A204.1 (cell line): ENCODE data around the gene STXBP6.

ENCODE experiments used
- FAIRE-seq: peaks from 2 replicates; lab custom pipeline; 2012; peaks lifted over from hg19 to GRCh38; lab: Jason Lieb, UNC

STXBP6 gene

DNA sequence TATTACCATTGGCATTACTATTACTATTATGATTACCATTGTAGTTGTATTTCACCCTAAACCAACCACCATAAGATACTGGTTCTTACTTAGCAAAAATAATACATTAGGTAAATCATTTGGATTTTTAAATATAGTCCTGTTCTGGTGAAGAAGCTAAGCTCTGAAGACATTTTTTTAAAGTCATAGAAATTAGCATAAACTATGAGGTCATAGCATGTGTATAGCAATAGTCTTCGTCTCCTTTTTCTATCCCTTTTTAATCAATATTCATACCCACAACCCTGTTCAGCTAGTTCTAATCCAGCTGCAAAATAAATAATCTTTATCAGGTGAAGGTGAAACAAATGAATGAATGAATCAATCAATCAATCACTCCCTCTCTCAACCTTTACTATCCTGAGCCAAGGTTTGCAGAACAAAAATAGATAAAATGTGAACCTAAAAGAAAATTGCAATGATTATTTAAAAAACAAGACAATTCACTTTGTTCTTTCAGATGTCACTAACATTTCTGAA is 134.5 kb downstream of the STXBP6 start:
- FAIRE-seq = no peak

GRCh38 chr14:24913746-24914145 is 136.2 kb downstream of the STXBP6 start:
- no peak for FAIRE-seq

- no peak for FAIRE-seq
Measured at GRCh38 chr14:24913021-24913420, 136.9 kb downstream of the STXBP6 start.

DNA sequence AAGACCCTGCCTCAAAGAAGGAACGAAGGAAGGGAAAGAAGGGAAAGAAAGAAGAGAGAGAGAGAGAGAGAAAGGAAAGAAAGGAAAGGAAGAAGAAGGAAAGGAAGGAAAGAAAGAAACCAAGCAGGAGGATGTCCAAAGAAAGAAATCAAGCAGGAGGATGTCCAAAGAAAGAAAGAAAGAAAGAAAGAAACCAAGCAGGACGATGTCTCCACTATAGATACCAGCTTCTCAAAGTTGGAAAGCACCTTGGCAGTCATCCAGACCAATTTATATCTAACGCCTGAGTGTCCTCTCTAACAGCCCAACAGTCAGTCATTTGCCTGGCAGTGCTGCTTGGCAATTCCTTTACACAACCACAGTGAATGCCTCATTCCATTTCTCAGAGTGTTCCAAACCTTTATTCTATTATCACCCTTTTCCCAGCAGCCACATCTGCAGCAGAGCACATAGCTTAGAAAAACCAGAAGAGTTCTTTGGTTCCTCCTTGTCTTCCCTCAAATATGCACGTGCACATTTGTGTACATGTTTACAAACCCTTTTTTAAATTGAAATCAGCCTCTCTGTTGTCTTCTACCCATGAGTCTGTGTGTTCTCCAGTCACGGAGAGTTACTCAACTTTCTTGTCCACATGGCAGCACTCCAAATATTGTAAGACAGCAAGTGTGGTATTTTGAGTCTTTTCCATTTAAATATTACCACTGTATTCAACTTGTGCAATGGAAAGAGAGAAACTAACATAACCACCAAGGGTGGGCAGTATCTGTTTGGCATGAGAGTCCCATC is 138.4 kb downstream of the STXBP6 start:
- no peak for FAIRE-seq

DNA sequence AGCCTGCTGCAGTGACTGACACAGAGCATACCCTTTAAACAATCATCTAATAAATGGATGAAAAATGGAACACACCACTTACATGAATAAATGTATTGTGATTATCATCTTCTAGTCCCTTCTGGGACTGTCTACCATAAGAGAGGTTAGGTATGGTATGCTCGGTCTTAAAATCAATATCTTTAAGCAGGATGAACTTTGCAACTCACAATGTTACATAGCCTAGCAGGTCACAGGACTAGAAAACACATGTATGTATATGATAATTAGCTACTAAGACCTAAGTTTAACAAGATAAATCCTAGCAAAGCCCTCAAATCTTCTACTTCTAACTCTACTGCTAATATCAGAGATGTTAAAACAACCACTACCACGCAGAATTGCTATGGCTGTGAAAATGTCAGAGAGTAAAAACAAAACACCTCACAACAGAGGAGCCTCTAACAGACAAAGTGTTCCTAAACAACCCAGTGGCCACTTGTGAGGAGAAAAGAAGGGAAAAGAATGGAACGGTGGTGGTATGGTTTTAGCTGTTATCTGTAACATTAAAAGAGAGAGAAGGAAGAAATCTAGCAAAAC is 139.4 kb downstream of the STXBP6 start:
- no peak for FAIRE-seq

DNA sequence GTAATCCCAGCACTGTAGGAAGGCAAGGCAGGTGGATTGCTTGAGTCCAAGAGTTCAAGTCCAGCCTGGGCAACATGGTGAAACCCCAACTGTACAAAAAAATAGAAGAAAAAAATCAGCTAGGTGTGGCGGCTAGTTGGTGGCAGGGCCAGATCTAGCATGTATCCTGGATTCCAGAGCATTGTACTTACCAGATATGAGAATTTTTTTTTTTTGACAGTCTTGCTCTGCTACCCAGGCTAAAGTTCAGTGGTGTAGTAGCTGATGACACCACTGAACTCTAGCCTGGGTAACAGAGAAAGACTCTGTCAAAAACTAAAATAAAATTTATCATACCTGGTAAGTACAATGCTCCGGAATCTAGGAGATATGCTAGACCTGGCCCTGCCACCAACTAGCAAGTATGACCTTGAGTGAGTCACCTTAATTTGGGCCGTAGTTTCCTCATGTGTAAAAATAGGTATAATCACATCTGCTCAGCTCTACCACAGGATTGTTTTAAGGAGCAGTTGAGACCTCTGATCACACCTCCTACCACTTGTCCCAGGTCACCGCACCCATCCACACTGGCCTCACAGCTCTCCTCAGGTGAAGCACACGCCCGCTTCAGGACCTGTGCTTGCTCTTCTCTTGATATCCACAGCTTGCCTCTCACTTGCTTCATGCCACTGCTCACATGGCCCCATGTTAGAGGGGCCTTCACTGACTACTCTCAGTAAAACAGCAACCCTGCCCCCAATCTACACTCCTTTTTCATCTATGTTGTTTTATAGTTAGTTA is 140.2 kb downstream of the STXBP6 start:
- FAIRE-seq = no peak

- no peak for FAIRE-seq
Measured at GRCh38 chr14:24908592-24909236, 141.2 kb downstream of the STXBP6 start.

DNA sequence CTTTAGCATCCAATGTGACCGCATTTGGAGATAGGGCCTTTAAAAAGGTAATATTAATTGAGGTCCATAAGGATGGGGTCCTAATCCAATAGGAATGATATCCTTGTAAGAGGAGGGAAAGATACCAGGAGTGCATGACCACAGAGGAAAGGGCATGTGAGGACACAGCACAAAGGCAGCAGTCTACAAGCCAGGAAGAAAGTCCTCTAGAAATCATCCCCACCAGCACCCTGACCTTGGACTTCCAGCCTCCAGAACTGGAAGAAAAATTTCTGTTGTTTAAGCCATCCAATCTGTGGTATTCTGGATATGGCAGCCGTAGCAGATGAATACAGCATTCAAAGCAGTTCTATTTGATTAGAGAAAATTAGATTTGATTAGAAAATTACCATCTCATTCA is 145.4 kb downstream of the STXBP6 start:
- no peak for FAIRE-seq

DNA sequence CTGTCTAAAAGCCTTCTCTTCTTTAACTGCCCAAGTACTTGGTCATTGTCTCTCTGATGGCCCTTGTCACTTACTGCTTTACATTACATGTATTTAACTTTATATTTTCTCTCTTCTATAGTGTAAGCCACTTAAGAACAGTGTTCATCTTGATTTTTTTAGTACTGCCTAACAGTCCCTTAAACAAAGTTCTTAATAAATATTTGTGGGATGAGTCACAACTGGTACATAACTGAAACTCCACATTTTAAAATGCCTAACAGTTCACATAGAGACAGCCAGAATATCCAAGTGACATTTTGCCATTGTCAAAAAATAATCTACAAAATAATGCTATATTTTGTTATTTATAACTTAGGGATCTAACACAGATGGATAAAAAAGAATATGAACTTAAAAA is 146.6 kb downstream of the STXBP6 start:
- FAIRE-seq = no peak

DNA sequence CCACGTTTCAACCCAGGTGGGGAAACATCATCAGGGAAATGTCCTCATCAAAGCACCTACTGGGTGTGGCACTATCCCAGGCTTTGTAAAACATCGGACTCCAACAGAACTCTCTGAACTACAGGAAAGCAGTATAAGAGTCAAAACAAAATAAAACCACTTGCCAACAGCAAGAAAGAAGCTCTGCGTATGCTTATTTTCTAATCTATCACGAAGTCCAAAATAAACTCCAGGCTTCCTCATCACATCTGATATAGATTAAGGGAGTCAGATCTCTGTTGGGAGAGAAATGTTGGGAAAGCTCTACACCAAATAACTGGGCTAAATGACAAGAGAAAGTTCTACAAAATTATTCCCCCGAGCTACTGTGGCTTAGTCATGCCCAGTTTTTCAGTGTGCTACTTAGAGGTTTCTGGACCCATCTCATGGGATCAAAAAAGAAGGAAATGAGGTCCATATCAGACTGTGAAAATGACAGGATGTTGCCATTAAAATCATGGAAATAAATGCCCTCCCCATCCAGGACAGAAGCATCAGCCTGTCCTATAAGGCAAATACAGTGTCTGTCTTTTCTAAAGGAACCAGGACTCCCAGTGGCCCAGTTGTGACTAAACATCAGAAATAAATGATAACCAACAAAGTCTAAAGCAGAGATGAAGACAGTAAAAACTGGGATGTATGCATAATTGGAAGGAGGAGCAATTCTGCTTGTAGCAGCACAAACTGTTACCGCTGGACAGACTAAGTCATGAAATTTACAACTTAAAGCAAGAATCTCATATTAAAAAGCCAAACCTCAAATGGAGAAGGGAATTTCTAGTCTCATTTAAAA is 149.5 kb downstream of the STXBP6 start:
- FAIRE-seq = no peak

GRCh38 chr14:24897793-24898192 is 152.2 kb downstream of the STXBP6 start:
- FAIRE-seq = no peak

DNA sequence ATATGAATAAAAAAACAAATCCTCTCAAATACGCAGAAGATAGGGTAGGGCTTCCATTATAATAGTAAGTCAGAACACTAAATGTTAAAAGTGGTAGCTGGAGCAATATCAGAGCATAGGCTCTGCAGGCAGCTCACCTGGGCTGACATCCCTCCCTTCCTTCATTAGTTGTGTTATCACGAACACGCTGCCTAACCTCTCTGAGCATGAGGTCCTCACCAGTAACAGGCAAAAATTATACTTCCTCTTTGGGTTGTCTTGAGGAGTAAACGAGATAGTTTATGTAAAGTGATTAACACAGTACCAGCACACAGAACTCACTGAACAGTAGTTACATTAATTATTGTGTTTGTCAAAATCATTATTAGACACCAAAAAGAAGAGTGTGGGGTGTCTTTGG is 154.3 kb downstream of the STXBP6 start:
- no peak for FAIRE-seq

GRCh38 chr14:24895243-24895583 is 154.7 kb downstream of the STXBP6 start:
- FAIRE-seq = no peak

DNA sequence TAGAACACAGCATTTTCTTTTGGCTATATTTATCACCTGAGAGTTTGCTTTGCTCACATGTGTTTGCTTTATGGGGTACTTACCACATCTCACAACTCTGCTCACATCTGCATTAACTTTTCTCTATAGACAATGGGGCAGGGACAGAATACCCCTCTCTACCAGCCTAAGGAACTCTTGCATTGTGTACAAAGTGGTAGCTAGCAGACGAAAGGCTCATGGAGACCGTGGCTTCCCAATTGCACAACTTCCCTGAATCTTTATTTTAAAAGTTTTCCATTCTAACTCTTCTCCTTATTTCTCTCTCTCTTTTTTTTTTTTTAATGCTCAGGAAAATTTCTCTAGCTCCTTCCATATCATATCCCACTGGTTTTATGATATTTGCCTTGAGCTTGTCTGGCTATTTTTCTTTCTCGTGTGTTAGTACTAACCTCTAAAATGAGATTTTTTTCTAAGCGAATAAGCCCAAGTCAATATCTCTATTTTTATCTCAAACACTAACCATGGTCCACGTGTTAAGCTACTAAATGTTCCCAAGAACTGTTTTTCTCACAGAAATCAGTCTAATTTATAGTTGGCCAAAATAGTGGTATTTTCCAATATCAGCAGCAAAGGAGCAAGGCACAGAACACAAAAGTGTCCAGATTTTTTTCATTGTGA is 155.2 kb downstream of the STXBP6 start:
- no peak for FAIRE-seq

DNA sequence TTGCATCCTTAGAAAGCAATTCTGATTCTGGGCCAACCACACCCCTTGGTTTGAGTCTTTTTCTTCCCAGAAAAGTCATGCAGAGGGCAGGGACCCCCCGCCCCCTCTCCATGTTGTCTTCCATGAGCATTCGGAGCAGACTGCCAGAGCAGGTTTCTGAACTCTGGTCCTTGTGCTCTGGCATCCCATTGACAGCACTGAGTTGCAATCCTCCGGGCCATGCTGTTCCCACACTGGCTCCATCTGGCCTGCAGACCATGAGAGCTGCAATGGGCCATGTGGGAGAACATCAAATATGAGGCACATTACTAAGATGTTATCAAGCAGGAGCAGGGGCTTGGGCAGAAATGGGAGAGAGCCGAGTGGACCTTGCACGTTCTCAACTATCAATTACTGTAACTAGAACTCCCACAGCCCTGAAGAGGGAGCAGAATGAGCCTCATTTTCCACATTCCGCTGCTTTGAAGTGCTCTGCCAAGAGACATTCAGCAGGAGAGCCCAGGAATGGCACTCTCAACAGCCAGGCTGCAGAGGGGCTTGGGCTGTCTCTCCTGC is 157.4 kb downstream of the STXBP6 start:
- no peak for FAIRE-seq

DNA sequence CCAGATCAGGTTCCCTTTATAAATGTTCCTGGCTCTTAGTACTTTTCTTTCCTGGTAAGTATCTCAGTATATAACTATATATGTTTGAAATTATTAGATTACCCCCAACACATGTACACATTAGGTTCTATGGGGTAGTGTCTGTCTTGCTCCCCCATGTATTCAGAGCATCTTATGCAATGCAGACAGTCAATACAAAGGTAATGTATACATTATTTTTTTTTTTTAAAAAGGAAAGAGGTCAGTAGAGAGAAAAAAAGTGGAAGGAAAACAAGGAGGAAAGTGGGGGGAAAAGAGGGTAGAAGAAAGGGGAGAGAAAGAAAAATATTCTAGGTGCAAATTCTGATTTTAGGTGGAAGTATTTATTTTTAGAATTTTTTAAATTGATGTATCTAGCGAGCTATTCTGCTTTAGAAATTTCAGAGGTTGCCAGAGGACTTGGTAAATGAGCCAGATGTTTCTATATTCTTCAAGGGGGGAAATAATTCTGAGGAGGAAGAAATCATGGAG is 157.9 kb downstream of the STXBP6 start:
- FAIRE-seq = no peak

DNA sequence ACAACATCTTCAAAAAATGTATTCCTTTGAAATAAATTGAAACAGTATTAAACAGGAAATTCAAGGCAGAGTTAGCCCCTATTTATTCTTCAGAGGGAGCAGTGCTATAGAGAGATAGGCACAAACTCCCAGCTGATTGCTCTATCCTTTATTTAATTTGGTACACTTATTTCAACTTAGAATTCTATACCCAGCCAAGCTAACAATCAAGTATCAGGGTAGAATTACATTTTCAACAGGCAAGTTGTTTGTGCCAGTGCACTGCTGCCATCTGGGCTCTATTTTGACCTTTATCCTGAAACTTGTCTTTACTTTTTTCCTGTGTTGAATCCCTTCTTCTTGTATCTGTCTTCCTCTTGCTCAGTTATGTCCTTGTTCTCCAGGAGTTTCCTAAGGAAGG is 159.2 kb downstream of the STXBP6 start:
- FAIRE-seq = no peak

DNA sequence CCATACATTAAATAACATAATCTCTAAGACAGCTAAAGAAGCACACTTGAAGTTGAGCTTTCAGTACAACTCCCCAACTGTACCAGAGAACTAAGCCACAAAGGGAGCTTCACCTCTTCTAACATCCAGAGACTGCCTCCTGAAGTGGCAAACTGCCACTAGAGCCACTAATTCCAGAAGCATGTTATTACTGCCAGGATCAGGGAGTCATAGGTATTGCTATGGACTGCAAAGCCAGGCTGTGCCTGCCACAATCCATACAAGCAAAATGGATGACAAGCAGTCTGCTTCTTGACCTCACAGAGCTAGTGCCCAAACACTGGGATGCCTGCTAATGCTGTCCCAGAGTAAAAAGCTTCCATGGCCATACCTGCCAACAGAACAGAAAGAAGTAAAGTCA is 160.1 kb downstream of the STXBP6 start:
- no peak for FAIRE-seq

DNA sequence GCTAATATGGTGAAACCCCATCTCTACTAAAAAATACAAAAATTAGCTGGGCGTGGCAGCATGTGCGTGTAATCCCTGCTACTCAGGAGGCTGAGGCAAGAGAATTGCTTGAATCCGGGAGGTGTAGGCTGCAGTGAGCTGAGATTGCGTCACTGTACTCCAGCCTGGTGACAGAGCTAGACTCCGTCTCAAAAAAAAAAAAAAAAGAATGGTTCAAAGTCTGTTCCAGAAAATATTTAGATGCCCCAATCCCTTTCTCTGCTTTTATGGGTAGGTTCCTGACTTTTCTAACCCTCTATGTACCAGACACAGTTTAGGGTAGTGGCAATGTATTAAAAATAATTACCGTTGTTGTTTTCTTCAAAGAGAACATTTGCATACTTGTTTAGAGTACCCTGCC is 161.4 kb downstream of the STXBP6 start:
- FAIRE-seq = no peak

DNA sequence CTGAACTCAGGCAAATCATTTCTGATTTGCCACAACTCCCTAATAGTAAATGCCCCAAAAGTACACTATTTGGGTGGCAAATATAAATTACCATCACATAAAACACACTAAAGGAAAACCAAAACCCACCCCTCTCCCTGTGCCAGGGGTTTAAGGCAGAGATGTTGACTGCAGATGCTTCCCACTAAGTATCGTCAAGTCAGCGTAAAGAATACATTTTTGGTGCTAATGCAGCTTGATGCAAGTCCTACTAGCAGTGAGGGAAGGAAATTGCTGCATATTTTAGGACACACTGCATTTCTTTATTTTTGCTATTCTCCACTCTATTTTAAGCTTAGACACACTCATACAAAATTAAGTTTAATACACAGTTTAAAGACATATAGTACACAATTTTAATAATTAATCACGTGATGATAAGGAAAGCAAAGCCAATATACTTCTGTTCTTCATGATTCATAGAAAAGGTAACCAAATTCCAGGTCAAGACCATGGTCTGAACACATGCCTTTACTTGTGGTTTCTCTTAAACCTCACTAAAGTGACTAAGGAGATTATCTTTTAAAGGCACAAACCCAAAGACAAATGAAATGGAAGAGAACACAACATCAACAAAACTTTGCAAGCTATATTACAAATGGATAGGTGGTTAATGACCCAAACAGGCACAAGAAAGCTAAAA is 162.2 kb downstream of the STXBP6 start:
- FAIRE-seq = no peak
